Activated T-cell treated with anti-CD3 and anti-CD28 coated beads, Interleukin-2, amount 50 U/mL, for 4 hours (primary cell): ENCODE results near the gene HCAR3. TPM values are rescaled to one million over a fixed set of nuclear protein-coding genes. Genes with fewer than 3 reads are reported as not detected.
A peak's percentile ranks its signal among the peaks of the same experiment; 100 is the strongest.
"Not testable (repeated sequence)": the region's sequence is repeated elsewhere in the genome, so short reads cannot be mapped to it uniquely, and the experiment has no call there.

Experiments
- ATAC-seq, 2 donors: fragments of 200-7000 bp; cut with Tn5 transposase; one replicate each; pipeline ENCODE4 v1.10.0; 2021
- DNase-seq: peaks from one replicate; pipeline ENCODE4 v3.0.0-alpha.2; 2020
- H3K27me3 Mint-ChIP-seq: one replicate; pipeline ENCODE4 v1.8.0; 2021; ENCODE audit warnings: low read depth, mixed read lengths
- H3K36me3 Mint-ChIP-seq: one replicate; pipeline ENCODE4 v1.8.0; 2022; ENCODE audit warnings: mixed read lengths; ENCODE audit not compliant: insufficient read depth
- H3K4me1 Mint-ChIP-seq: one replicate; pipeline ENCODE4 v1.8.0; 2021; ENCODE audit warnings: low read depth, mixed read lengths
- H3K4me3 Mint-ChIP-seq: one replicate; pipeline ENCODE4 v1.8.0; 2021; ENCODE audit warnings: mild to moderate bottlenecking, moderate library complexity, mixed read lengths
- H3K9me3 Mint-ChIP-seq: one replicate; pipeline ENCODE4 v1.8.0; 2021; ENCODE audit warnings: mixed read lengths
- total RNA-seq, 3 donors: library from RNA; stranded (reverse); gene quantifications; one replicate each; pipeline ENCODE4 v1.2.1, GENCODE V29; 2021

The HCAR3 gene
- total RNA-seq, 3 donors from 2014 or later: not detected

DNA sequence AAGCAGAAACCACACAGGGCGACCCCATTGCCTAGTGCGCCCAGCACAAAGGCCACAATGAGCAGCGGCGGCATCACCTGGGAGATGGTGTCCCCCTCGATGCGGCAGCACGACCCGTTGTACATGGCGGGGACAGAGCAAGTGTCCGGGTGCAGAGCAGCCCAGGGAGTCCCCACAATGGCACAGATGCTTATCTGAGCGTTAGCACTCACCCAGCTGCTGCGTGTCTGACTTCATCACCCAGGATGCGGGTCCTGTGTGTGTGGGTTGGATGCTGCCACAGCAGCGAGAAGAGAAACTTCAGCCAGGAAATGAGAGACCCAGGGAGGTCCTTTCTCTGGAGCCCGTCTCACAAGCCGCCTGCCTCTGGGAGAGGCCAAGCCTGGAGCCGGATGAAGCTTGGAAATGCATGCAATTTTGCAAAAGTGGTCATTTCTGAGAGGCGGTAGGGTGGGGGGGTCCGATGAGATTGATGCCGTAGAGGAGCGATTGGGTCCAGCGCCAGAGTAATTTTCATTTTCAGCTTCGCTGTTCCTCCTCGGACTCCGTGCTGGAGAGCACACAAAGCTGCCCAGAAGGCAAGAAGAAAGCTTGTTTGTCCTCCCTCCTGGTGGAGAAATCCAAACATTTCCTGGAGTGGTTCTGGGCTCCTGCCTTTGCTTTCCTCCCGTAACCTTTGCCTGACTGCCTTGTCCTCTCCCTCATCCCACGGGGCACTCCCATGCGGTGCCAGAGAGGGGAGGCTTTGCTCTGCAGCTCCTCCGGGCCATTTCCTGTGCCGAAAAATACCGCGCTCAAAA lies 13.8 kb upstream of the HCAR3 start, which contains the start of gene HCAR1:
TSS of gene HCAR1 (minus strand) at position 630 of the 800 bp plus-strand sequence. CDS start at position 125, 505 bp downstream.
- no peaks in the 10 kb centered on the region for H3K9me3 Mint-ChIP-seq
- H3K4me3 Mint-ChIP-seq: peak within 1 kb of the TSS; percentile 58
- peaks cover 62% of the 10 kb centered on the region for H3K4me1 Mint-ChIP-seq
- H3K36me3 Mint-ChIP-seq: no peaks in the 10 kb centered on the region
- peak; percentile 67 to 75 for ATAC-seq
- DNase-seq: peak; percentile 30
- H3K27me3 Mint-ChIP-seq: no peaks in the 10 kb centered on the region

DNA sequence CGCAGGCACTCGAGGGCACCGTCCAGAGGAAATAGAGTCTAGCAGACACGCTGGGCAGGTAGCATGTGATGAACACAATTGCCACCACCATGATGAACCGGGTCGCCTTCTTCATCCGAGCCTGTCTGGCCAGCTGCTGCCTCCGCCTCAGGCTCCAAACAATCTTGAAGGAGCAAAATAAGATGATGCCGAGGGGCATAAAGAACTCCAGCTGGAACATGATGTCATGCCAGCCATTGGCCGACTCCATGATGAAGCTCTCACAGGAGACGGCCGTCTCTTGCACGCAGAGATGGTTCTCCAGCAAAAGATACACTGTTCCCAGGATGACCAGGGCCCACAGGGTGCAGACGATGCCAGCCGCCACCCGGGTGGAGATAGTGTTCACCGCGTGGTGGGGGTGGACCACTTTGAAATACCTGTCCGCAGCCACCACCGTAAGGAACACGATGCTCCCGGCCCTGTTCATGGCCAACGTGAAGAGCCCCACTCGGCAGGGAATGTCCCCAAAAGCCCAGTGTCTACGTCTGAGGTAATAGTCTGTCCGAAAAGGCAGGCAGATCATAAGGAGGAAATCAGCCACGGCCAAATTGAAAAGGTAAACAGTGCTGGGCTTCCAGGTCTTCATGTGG lies 13.1 kb upstream of the HCAR3 start:
- ATAC-seq: no peak
- H3K4me1 Mint-ChIP-seq: peaks cover 69% of the 10 kb centered on the region
- H3K4me3 Mint-ChIP-seq: peak overlapping the region; percentile 58
- no peaks in the 10 kb centered on the region for H3K36me3 Mint-ChIP-seq
- H3K9me3 Mint-ChIP-seq: no peaks in the 10 kb centered on the region
- no peak for DNase-seq
- H3K27me3 Mint-ChIP-seq: no peaks in the 10 kb centered on the region

DNA sequence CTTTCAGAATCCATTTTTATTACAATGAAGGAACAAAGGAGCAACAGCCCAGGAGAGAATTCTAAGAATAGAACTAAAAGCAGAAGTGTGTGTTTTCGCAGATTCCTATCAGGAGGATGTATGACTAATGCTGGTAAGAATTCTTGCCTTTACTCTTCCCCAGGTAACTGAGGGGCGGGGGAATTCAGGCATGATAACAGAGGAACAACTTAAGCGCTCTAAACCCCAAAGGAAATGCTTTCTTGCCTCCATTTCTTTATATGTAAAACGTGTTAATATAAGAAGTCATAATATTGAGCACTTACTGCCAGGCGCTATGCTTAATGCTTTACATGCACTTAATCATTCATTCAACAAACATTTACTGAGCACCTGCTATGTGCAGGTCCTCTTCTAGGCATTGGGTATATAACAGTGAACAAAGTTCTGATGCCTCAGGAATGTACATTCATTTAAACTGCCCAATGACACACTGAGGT lies 9.5 kb upstream of the HCAR3 start:
- ATAC-seq: peak; percentile 48 to 70
- Mint-ChIP-seq H3K27me3 (no peaks in the 10 kb centered on the region), H3K4me3 (peak overlapping the region; percentile 29), H3K4me1 (peaks cover 47% of the 10 kb centered on the region), H3K9me3 (no peaks in the 10 kb centered on the region), H3K36me3 (no peaks in the 10 kb centered on the region)
- DNase-seq: peak; percentile 32

DNA sequence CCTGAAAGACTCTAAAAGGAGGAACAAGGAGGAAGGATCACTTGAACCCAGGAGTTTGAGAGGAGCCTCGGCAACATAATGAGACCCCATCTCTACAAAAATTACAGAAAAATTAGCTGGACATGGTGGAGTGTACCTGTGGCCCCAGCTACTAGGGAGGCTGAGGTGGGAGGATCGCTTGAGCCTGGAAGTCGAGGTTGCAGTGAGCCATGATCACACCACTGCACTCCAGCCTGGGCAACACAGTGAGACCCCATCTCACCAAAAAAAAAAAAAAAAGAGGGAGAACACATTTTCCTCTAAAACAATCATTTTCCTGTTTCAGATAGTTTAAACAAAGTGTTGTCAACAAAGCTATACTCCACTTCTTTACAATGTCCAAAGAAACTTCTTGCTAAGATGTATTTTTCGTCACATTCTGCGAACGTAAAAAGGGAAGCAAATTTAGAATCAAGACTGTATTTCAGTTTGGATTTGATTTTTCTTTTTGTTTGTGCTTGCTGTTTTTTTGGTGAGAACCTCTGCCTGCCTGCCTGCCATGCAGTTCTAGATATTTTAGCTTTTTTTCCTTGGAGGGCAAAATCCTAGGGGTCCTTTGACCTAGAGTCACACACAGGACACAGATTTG lies 9.0 kb upstream of the HCAR3 start:
- Mint-ChIP-seq H3K27me3 (no peaks in the 10 kb centered on the region), H3K4me3 (peak overlapping the region; percentile 1), H3K36me3 (no peaks in the 10 kb centered on the region), H3K4me1 (peaks cover 46% of the 10 kb centered on the region), H3K9me3 (no peaks in the 10 kb centered on the region)
- DNase-seq (no peak), ATAC-seq (no peak)

DNA sequence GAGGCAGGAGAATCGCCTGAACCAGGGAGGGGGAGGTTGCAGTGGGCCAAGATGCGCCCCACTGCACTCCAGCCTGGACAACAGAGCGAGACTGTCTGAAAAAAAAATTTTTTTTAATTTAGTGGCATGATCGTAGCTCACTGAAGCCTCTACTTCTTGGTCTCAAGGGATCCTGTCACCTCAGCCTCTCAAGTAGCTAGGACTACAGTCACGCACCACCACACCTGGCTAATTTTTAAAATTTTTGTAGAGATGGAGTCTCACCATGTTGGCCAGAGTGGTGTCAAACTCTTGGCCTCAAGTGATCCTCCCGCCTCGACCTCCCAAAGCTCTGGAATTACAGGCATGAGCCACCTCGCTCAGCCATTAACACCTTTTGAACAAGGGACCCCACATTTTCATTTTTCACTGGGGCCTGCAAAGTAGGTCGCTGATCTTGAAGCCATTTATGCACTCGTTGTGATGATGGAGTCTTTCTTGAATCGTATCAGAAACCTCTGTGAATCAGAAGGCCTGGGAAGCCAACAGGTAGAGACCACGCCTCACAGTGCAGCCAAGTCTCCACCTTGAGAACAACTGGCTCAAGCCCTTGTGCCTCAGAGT lies 8.1 kb upstream of the HCAR3 start:
- Mint-ChIP-seq H3K9me3 (no peaks in the 10 kb centered on the region), H3K4me1 (peaks cover 42% of the 10 kb centered on the region), H3K36me3 (no peaks in the 10 kb centered on the region), H3K27me3 (no peaks in the 10 kb centered on the region), H3K4me3 (no peak overlapping the region)
- no peak for DNase-seq
- no peak for ATAC-seq

DNA sequence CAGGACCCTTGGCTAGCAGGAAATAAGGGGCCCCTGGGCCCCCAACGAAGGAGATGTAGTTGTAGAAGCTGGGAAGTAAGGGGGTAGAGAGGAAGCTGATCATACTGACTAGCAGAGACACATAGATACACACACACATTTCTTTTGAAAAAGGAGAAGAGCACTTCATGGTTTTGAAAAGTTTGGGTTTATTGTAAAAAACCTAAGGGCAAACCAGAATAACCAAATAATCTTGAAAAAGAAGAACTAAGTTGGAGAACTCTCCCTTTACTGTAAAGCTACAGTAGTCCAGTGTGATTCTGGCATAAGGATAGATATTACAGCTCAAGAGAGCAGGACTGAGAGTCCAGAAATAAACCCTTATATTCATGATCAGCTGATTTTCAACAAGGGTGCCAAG lies 5.8 kb upstream of the HCAR3 start:
- ATAC-seq (no peak), DNase-seq (no peak)
- H3K9me3 Mint-ChIP-seq: no peaks in the 10 kb centered on the region
- peaks cover 34% of the 10 kb centered on the region for H3K4me1 Mint-ChIP-seq
- peaks cover 2% of the 10 kb centered on the region for H3K27me3 Mint-ChIP-seq
- no peaks in the 10 kb centered on the region for H3K36me3 Mint-ChIP-seq
- H3K4me3 Mint-ChIP-seq: no peak overlapping the region

DNA sequence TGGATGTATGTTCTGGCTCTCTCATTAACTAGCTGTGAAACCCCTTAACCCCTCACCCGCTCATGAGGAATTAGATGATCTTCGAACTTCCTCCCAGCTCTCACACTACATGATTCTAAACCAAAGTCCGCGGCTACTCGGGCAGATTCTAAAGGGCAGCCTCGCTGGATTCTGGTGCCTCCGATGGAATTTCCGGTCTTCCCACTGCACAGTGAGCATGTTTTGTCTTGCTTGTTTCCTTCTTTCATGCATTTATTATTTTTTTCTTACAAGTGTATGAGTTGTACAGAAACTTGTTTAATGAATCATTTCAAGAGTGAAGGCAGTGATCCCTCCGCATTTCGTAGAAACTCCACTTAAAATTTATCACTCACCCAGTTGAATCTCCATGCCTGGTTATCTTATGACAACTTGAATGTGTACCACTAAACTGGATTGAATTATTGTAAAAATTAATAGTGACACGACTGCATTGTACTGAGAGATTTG lies 4.5 kb upstream of the HCAR3 start:
- peaks cover 2% of the 10 kb centered on the region for H3K27me3 Mint-ChIP-seq
- no peak for DNase-seq
- H3K4me1 Mint-ChIP-seq: peaks cover 30% of the 10 kb centered on the region
- H3K4me3 Mint-ChIP-seq: no peak overlapping the region
- H3K9me3 Mint-ChIP-seq: no peaks in the 10 kb centered on the region
- no peaks in the 10 kb centered on the region for H3K36me3 Mint-ChIP-seq
- peak; percentile 41 to 55 for ATAC-seq

DNA sequence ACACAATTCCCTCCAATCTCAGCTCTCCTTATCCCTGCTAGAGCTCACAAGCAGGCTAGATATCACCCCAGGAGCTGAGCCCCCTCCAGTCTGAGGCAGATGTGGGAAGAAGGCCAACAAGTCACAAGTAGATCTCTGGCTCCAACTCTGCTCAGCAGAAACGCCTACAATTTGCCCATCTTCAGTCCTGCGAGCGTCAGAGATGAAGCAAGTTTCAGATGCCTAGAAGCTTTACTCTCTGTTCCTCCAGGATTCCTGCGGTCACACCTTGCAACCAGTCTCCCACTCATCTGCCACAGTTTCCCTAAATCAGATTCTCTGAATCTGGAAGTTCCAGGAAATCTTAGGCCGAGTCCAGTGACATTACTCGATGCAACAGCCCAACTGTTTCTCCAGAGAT lies 1.4 kb downstream of the HCAR3 start:
- not testable (repeated sequence) for H3K9me3 Mint-ChIP-seq, DNase-seq, H3K4me3 Mint-ChIP-seq, H3K4me1 Mint-ChIP-seq, H3K27me3 Mint-ChIP-seq, H3K36me3 Mint-ChIP-seq, ATAC-seq

DNA sequence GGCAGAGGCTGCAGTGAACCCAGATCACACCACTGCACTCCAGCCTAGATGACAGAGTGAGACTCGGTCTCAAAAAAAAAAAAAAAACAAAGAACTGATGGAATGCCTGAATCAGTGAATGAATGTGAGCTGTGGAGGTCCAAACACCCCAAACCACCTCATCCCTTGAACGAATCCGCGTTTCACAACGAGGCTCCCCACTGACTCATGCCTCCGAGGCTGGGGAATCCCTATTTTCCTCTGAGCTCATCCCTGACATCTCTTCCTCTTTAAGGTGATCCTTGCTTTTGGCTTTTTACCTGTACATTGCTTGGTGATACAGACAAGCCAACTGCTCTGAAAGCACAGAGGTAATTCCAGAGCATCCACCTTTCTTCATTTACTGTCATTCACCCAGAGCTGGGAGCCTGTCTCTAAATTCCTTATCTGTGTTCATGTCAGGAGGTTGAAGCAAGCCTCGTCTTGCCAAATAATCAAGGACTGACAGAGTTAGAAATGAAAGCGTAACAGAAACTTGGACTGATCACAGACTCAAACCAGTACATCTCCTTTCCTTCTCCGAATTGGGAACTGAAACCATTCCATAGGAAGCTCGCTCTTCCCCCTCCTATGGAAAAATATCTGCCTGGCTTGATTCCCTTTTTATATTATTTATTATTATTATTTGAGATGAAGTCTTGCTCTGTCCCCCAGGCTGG lies 3.0 kb downstream of the HCAR3 start:
- H3K4me1 Mint-ChIP-seq, ATAC-seq, H3K4me3 Mint-ChIP-seq, H3K36me3 Mint-ChIP-seq, H3K9me3 Mint-ChIP-seq, H3K27me3 Mint-ChIP-seq, DNase-seq: not testable (repeated sequence)

DNA sequence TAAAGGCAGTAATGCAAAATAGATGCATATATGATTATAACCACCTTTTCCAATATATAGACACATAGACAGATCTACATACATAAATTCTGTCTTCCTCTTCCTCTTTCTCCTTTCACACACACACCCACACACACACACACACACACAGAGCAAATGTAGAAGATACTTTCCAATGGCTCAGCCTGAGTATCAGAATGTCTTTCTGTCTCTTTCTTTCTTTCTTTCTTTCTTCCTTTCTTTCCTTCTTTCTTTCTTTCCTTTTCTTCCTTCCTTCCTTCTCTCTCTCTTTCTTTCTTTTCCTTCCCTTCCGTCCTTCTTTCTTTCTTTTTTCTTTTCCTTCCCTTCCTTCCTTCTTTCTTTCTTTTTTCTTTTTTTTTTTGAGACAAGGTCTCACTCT lies 5.3 kb downstream of the HCAR3 start:
- H3K36me3 Mint-ChIP-seq, H3K27me3 Mint-ChIP-seq, H3K4me1 Mint-ChIP-seq, DNase-seq, ATAC-seq, H3K9me3 Mint-ChIP-seq, H3K4me3 Mint-ChIP-seq: not testable (repeated sequence)

DNA sequence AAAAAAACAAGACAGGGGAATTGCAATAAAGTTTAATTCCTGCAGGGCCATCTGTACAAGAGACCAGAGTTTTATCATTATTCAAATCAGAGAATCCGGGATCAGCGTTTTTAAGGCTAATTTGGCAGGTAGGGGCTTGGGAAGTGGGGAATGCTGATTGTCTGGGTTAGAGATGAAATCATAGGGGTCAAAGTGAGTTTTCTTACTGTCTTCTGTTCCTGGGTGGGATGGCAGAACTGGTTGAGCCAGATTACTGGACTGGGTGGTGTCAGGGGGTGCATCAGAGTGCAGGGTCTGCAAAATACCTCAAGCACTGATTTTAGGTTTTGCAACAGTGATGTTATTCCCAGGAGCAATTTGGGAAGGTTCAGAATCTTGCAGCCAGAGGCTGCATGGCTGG lies 6.3 kb downstream of the HCAR3 start:
- not testable (repeated sequence) for ATAC-seq

DNA sequence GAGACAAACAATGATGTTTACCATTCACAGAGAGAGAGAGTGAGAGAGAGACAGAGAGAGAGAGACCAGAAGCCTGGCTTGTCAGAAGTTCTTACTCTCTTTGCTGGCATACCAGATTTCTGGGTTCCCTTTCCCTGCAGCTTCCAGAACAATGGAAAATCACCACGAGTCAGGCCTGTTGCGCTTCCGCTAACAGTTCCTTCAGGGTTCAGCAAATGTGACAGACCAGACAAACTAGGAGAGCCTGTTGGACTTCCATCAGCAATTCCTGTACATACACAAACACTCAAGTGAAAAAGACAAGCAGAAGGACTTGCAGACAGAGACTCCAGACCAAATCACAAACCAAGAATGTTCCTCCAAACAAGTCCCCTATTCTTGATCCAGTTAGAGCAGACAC lies 7.3 kb downstream of the HCAR3 start:
- H3K4me3 Mint-ChIP-seq, H3K4me1 Mint-ChIP-seq, H3K27me3 Mint-ChIP-seq, DNase-seq, H3K9me3 Mint-ChIP-seq, ATAC-seq, H3K36me3 Mint-ChIP-seq: not testable (repeated sequence)

More for the DNA sequence above, 6.3 kb downstream of the HCAR3 start:
- not testable (repeated sequence) for H3K4me3 Mint-ChIP-seq, H3K27me3 Mint-ChIP-seq, H3K9me3 Mint-ChIP-seq, H3K36me3 Mint-ChIP-seq, DNase-seq, H3K4me1 Mint-ChIP-seq

DNA sequence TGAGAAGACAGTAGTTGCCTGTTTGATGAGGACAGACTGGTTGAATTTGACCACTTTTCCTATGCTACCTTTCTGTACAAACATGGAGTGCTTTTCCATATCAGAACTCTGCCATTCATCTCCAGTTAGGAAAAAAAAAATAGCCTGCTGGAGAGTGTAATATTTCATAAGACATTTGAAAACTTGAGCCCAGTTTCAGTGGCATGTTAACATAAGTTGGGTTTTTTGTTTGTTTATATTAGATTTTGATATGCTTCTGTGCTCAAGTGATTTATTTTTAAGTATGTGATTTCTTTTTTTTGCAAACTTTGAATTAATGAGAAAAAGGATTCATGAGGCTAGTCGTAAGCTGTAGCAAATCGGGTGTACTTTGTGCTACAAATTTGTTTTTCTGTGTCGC lies 12.8 kb downstream of the HCAR3 start:
- ATAC-seq, H3K4me1 Mint-ChIP-seq, H3K4me3 Mint-ChIP-seq, H3K36me3 Mint-ChIP-seq, H3K27me3 Mint-ChIP-seq, DNase-seq, H3K9me3 Mint-ChIP-seq: not testable (repeated sequence)
